Measurements from ENCODE around the gene RANBP17.

- TF ChIP-seq EZH2 (IDR thresholded peaks at IDR 0.05; ENCODE audit: low read depth) (no peak), CTCF (conservative IDR thresholded peaks at IDR 0.05) (no peak)
These were observed 29.6 kb upstream of the RANBP17 start for GRCh38 chr5:170832241-170832640.

All from PC-9 (cell line).